ENCODE measurements around the gene UBA1.

Gene UBA1

GRCh38 chrX:47214435-47215077 lies 20.9 kb downstream of the UBA1 start:
- H3K9me3 ChIP-seq (ENCODE audit: insufficient read depth, low read length) = no peaks in the 10 kb centered on the region
- H3K9ac ChIP-seq (ENCODE audit: insufficient read length, low read depth) = no peak overlapping the region
- no peak for DNase-seq (ENCODE audit: low read depth, low spot score)
- peaks cover 74% of the 10 kb centered on the region for H3K36me3 ChIP-seq (ENCODE audit: insufficient read depth, insufficient read length, low read length)
- TF ChIP-seq ZNF274 (IDR thresholded peaks at IDR 0.05; ENCODE audit: low read depth, low read length) (no peak), SUZ12 (IDR thresholded peaks at IDR 0.05; ENCODE audit: extremely low read depth, insufficient read depth, insufficient read length) (no peak)
- H3K27me3 ChIP-seq (ENCODE audit: insufficient read depth, insufficient read length) = no peaks in the 10 kb centered on the region
- peaks cover 21% of the 10 kb centered on the region for H3K4me1 ChIP-seq (ENCODE audit: insufficient read depth, insufficient read length)
- H3K4me3 ChIP-seq (ENCODE audit: insufficient read length, low read depth) = no peak overlapping the region

DNA sequence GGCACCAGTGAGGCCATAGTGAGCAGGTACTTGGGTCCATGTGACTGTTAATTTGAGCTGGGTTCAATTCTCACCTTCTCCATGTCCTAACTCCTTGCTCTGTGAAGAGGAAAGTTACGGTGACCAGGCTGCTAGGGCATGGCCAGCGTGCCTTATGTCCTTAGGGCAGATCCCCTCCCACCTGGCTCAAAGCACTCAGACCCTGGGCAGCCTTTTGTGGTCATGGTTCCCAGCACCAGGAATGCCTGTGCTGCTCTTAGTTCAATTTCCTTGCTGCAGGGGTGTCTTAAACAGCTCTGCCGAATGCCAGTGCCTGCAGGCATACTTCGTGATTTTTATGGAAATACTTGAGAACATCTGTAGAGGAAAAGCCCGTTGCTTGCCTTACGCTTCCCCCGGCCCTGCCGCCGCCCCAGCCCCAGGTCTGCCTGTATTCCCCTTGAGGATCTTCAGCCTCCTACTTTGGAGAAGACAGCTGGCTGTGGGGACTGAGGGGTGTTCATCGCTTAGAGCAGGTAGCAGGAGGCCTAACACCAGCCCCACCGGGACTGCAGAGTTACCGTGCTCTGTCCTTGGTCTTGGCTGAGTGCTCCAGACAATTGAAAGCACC lies 21.8 kb downstream of the UBA1 start:
- no peak for DNase-seq (ENCODE audit: low read depth, low spot score)
- Histone ChIP-seq H3K9me3 (ENCODE audit: insufficient read depth, low read length) (no peaks in the 10 kb centered on the region), H3K4me1 (ENCODE audit: insufficient read depth, insufficient read length) (peaks cover 25% of the 10 kb centered on the region), H3K27me3 (ENCODE audit: insufficient read depth, insufficient read length) (no peaks in the 10 kb centered on the region), H3K9ac (ENCODE audit: insufficient read length, low read depth) (no peak overlapping the region), H3K36me3 (ENCODE audit: insufficient read depth, insufficient read length, low read length) (peaks cover 73% of the 10 kb centered on the region), H3K4me3 (ENCODE audit: insufficient read length, low read depth) (no peak overlapping the region)
- TF ChIP-seq SUZ12 (IDR thresholded peaks at IDR 0.05; ENCODE audit: extremely low read depth, insufficient read depth, insufficient read length) (no peak), ZNF274 (IDR thresholded peaks at IDR 0.05; ENCODE audit: low read depth, low read length) (no peak), YY1 (IDR thresholded peaks at IDR 0.05; ENCODE audit: insufficient read depth, insufficient read length) (no peak)

DNA sequence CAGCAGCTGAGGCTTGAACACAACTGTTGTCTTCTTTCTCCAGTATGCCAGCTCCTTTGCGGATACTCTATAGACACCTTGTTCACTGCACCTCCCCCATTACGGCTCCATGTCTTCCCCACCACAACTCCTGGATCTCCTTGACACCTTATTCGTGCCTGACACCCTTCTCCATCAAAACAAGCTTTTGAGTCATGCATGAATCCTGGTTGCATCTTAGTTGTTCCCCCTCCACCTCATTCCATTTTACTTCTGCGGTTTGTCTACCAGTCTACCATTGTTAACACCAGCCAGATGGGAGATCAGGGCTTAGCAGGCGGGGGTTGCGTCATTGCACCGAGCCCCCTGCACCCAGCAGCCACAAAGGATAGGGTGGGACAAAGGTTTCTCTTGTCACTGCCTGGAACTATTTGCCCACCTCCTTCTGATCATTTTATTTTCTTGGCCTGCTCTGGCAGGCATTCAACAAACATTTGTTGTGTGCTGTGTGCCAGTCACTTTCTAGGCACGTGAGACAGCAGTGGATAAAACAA lies 22.8 kb downstream of the UBA1 start:
- no peaks in the 10 kb centered on the region for H3K9me3 ChIP-seq (ENCODE audit: insufficient read depth, low read length)
- no peak overlapping the region for H3K4me3 ChIP-seq (ENCODE audit: insufficient read length, low read depth)
- DNase-seq (ENCODE audit: low read depth, low spot score) = no peak
- no peak for TF ChIP-seq YY1 (IDR thresholded peaks at IDR 0.05; ENCODE audit: insufficient read depth, insufficient read length)
- TF ChIP-seq ZNF274 (IDR thresholded peaks at IDR 0.05; ENCODE audit: low read depth, low read length) = no peak
- peaks cover 25% of the 10 kb centered on the region for H3K4me1 ChIP-seq (ENCODE audit: insufficient read depth, insufficient read length)
- H3K27me3 ChIP-seq (ENCODE audit: insufficient read depth, insufficient read length) = no peaks in the 10 kb centered on the region
- H3K9ac ChIP-seq (ENCODE audit: insufficient read length, low read depth) = no peak overlapping the region
- H3K36me3 ChIP-seq (ENCODE audit: insufficient read depth, insufficient read length, low read length) = peaks cover 72% of the 10 kb centered on the region

GRCh38 chrX:47217121-47217851 lies 23.7 kb downstream of the UBA1 start:
- Histone ChIP-seq H3K27me3 (ENCODE audit: insufficient read depth, insufficient read length) (no peaks in the 10 kb centered on the region), H3K36me3 (ENCODE audit: insufficient read depth, insufficient read length, low read length) (peaks cover 72% of the 10 kb centered on the region), H3K4me1 (ENCODE audit: insufficient read depth, insufficient read length) (peaks cover 25% of the 10 kb centered on the region), H3K9ac (ENCODE audit: insufficient read length, low read depth) (peak overlapping the region; percentile 42), H3K4me3 (ENCODE audit: insufficient read length, low read depth) (no peak overlapping the region), H3K9me3 (ENCODE audit: insufficient read depth, low read length) (no peaks in the 10 kb centered on the region)
- TF ChIP-seq YY1 (IDR thresholded peaks at IDR 0.05; ENCODE audit: insufficient read depth, insufficient read length) = no peak
- no peak for TF ChIP-seq SUZ12 (IDR thresholded peaks at IDR 0.05; ENCODE audit: extremely low read depth, insufficient read depth, insufficient read length)
- TF ChIP-seq ZNF274 (IDR thresholded peaks at IDR 0.05; ENCODE audit: low read depth, low read length) = no peak
- no peak for DNase-seq (ENCODE audit: low read depth, low spot score)

DNA sequence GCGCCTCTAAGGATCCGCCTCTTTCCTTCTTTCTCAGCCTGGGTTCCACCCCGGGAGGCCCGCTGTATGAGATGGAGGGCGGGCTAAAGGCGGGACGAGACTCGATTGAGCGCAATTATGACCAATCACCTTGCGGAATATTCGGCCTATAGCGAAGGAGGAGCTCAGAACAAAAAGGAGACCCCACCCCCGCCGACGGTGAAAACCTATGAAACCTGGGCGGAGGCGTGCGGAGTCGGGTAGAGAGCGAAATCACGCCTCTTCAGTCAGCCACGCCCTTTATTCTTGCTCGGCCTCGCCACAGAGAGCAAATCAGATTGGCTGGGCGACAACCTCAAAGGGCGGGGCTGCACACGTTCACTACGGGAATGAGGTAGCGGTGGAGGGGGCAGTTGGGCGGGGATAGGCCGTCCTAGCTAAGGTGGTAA lies 24.2 kb downstream of the UBA1 start:
- peak; percentile 95 for DNase-seq (ENCODE audit: low read depth, low spot score)
- no peak for TF ChIP-seq YY1 (IDR thresholded peaks at IDR 0.05; ENCODE audit: insufficient read depth, insufficient read length)
- no peak for TF ChIP-seq ZNF274 (IDR thresholded peaks at IDR 0.05; ENCODE audit: low read depth, low read length)
- TF ChIP-seq SUZ12 (IDR thresholded peaks at IDR 0.05; ENCODE audit: extremely low read depth, insufficient read depth, insufficient read length) = no peak
- no peaks in the 10 kb centered on the region for H3K9me3 ChIP-seq (ENCODE audit: insufficient read depth, low read length)
- peak overlapping the region; percentile 95 for H3K9ac ChIP-seq (ENCODE audit: insufficient read length, low read depth)
- H3K36me3 ChIP-seq (ENCODE audit: insufficient read depth, insufficient read length, low read length) = peaks cover 69% of the 10 kb centered on the region
- H3K27me3 ChIP-seq (ENCODE audit: insufficient read depth, insufficient read length) = no peaks in the 10 kb centered on the region
- H3K4me1 ChIP-seq (ENCODE audit: insufficient read depth, insufficient read length) = peaks cover 23% of the 10 kb centered on the region
- peak overlapping the region; percentile 89 for H3K4me3 ChIP-seq (ENCODE audit: insufficient read length, low read depth)

DNA sequence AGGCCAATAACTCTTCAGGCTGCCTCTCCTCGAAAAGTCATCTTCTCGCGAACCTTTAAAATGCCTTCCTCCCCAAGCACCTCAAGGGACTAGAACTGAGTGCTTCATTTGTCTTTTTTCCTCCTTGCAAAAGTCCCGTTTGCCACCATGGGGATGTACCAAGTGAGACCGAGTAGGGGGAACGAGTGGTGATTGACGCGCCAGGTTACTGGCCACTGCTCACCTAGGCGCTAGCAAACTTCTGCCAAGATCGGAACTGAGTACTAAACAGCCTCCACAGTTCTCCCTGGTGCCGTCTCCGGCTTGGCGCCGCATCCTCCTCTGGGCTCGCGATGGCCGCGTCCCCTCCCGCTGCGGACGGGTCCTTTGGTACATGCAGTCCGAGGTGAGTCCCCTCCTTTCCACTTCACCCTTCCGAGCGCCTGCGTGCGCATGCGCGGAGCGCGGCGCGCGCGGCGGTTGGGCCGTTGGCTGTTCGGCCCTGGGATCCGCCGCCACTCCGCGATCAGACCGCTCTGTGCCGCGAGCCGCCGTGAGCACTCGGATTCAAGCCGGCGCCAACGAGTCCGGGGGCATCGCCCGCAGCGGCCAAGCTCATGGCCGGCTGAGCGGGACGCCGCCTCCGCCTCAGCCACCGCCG lies 24.8 kb downstream of the UBA1 start, which contains the start of gene CDK16:
TSS of gene CDK16 (plus strand) at position 402 of the 640 bp plus-strand sequence. CDS start 4,877 bp downstream, outside the sequence.
- DNase-seq (ENCODE audit: low read depth, low spot score) = peak; percentile 40
- H3K9ac ChIP-seq (ENCODE audit: insufficient read length, low read depth) = peak within 1 kb of the TSS; percentile 95
- peaks cover 69% of the 10 kb centered on the region for H3K36me3 ChIP-seq (ENCODE audit: insufficient read depth, insufficient read length, low read length)
- no peaks in the 10 kb centered on the region for H3K9me3 ChIP-seq (ENCODE audit: insufficient read depth, low read length)
- peaks cover 23% of the 10 kb centered on the region for H3K4me1 ChIP-seq (ENCODE audit: insufficient read depth, insufficient read length)
- H3K4me3 ChIP-seq (ENCODE audit: insufficient read length, low read depth) = peak within 1 kb of the TSS; percentile 89
- no peaks in the 10 kb centered on the region for H3K27me3 ChIP-seq (ENCODE audit: insufficient read depth, insufficient read length)
- no peak for TF ChIP-seq ZNF274 (IDR thresholded peaks at IDR 0.05; ENCODE audit: low read depth, low read length)
- TF ChIP-seq SUZ12 (IDR thresholded peaks at IDR 0.05; ENCODE audit: extremely low read depth, insufficient read depth, insufficient read length) = no peak
- TF ChIP-seq YY1 (IDR thresholded peaks at IDR 0.05; ENCODE audit: insufficient read depth, insufficient read length) = no peak

All from NT2/D1 (cell line).